ENCODE results near the gene DGKH.
"Not testable (repeated sequence)": the region's sequence is repeated elsewhere in the genome, so short reads cannot be mapped to it uniquely, and the experiment has no call there.

The DGKH gene

DNA sequence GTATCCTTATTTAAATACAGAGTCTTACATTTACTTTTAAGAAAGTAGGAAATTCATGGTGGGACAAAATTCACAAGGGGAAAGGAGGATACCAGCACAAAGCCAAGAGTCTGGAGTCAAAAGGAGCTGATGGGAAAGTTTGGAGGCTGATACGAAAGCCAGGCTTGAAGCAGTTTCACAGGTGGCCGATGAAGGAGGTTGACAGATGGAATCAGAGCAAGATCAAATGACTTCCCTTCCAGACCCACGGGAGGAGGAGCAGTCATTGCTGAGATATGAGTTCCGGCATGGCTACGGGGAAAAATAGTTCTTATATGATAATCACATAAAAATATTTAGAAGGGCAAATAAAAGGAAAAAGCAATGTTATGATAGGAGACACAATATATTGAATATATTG lies 65.0 kb downstream of the DGKH start:
- Histone ChIP-seq H3K9me3 (ENCODE audit: low read length) (no peaks in the 10 kb centered on the region), H2AFZ (ENCODE audit: low read depth, low read length) (no peak overlapping the region), H3K36me3 (ENCODE audit: insufficient read depth, low read length) (no peaks in the 10 kb centered on the region), H3K4me1 (ENCODE audit: insufficient read depth, low read length) (peaks cover 5% of the 10 kb centered on the region), H3K4me3 (ENCODE audit: low read length) (no peak overlapping the region), H3K27me3 (ENCODE audit: insufficient read depth, low read length) (no peaks in the 10 kb centered on the region)

DNA sequence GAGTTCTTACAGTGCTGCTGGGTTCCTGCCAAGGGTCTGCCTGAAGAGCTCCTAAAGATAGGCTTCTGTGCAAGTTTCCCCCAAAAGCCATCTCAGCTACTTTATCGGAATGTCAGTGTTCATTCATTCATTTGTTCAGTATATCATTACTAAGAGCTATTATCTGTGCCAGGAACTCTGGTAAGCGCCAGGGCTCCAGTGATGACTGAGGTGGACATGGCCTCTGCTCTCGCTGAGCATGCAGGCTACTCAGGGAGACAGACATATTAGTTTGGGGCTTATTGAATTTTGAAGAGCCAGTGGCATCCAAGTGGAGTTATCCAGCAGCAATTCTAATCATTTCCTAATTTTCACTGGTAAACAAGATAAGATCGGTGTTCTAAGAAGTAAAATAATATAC lies 65.8 kb downstream of the DGKH start:
- no peaks in the 10 kb centered on the region for H3K9me3 ChIP-seq (ENCODE audit: low read length)
- peaks cover 9% of the 10 kb centered on the region for H3K4me1 ChIP-seq (ENCODE audit: insufficient read depth, low read length)
- no peaks in the 10 kb centered on the region for H3K36me3 ChIP-seq (ENCODE audit: insufficient read depth, low read length)
- H3K27me3 ChIP-seq (ENCODE audit: insufficient read depth, low read length) = no peaks in the 10 kb centered on the region
- H2AFZ ChIP-seq (ENCODE audit: low read depth, low read length) = no peak overlapping the region
- no peak overlapping the region for H3K4me3 ChIP-seq (ENCODE audit: low read length)

DNA sequence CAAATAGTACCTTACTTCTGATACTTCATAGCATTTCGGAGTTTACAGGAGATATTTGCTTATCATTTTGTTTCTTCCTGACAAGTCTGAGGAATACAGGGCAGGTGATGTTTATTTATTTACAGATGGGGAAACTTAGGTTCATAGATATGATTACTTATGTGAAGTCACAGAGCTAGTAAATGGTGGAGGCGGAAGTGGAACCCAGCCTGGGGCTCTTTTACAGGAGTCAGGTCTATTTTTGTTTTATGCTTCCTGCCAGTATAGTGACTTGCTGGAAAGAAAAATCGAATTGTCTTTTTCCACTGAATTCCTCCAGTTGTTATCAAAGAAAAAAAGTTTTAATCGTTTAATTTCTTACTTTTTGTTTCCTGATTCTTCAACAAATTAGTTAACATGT lies 66.5 kb downstream of the DGKH start:
- Histone ChIP-seq H3K27me3 (ENCODE audit: insufficient read depth, low read length) (no peaks in the 10 kb centered on the region), H2AFZ (ENCODE audit: low read depth, low read length) (no peak overlapping the region), H3K36me3 (ENCODE audit: insufficient read depth, low read length) (no peaks in the 10 kb centered on the region)

DNA sequence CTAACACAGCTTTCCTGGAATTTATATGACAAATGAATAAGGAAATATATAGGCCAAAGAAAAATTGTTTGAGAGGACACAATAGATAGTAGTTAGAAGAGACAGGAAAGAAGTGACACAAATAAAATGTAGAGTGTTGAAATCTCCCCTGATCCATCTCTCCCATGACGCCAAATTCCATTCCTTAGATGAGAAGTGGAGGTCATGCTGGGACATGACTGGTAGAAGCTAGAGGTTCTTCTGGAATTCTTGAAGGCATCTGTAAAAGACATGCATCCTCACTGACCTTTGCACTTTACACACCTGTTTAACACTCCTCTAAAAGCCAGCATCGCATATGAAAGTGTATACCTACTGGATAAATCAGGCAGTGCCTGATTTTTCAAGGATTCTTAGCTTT lies 67.8 kb downstream of the DGKH start:
- peaks cover 5% of the 10 kb centered on the region for H3K4me1 ChIP-seq (ENCODE audit: insufficient read depth, low read length)
- no peak overlapping the region for H3K4me3 ChIP-seq (ENCODE audit: low read length)
- no peaks in the 10 kb centered on the region for H3K27me3 ChIP-seq (ENCODE audit: insufficient read depth, low read length)
- no peaks in the 10 kb centered on the region for H3K36me3 ChIP-seq (ENCODE audit: insufficient read depth, low read length)
- H3K9me3 ChIP-seq (ENCODE audit: low read length) = no peaks in the 10 kb centered on the region
- H2AFZ ChIP-seq (ENCODE audit: low read depth, low read length) = no peak overlapping the region

More for the DNA sequence above, 66.5 kb downstream of the DGKH start:
- no peaks in the 10 kb centered on the region for H3K9me3 ChIP-seq (ENCODE audit: low read length)
- H3K4me1 ChIP-seq (ENCODE audit: insufficient read depth, low read length) = peaks cover 10% of the 10 kb centered on the region
- no peak overlapping the region for H3K4me3 ChIP-seq (ENCODE audit: low read length)

DNA sequence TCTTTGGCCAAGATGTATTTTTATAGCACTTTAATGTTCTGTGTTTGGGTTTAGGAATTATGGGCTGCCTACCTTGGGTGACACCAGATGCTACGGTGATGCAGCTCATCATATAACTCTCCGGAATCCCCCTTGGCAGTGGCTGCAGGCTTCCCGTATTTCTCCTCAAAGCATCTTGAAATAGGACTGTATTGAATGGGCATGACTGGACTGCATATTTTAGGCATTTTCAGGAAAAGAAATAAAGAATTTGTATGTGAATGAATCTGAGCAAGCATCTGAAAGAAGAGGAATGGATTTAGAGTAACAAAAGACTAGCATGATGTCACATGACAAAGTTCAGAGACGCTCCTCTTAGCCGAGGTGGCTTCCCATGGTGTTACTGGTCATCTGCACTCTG lies 70.6 kb downstream of the DGKH start:
- peaks cover 5% of the 10 kb centered on the region for H3K4me1 ChIP-seq (ENCODE audit: insufficient read depth, low read length)
- H3K9me3 ChIP-seq (ENCODE audit: low read length) = no peaks in the 10 kb centered on the region
- no peak overlapping the region for H3K4me3 ChIP-seq (ENCODE audit: low read length)
- H3K36me3 ChIP-seq (ENCODE audit: insufficient read depth, low read length) = no peaks in the 10 kb centered on the region
- no peaks in the 10 kb centered on the region for H3K27me3 ChIP-seq (ENCODE audit: insufficient read depth, low read length)
- no peak overlapping the region for H2AFZ ChIP-seq (ENCODE audit: low read depth, low read length)

DNA sequence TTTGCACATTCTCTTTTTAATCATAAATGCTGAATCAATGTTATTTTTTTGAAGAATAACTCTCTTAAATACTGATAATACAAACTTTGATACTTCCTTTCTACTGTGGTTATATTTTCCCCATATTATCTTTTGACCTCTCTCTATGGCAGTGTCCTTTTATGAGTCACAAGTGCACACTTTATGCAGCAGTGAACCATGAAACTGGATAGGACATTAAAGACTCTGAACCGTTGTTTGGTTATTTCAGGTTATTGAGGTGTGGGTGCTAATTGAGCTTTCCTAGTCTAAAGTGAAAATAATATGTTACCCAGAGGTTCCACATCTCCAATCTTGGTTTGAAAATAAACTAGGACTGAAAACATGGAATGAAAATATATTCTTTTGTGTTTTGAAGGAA lies 71.4 kb downstream of the DGKH start:
- Histone ChIP-seq H3K36me3 (ENCODE audit: insufficient read depth, low read length) (no peaks in the 10 kb centered on the region), H3K4me1 (ENCODE audit: insufficient read depth, low read length) (peaks cover 5% of the 10 kb centered on the region), H3K9me3 (ENCODE audit: low read length) (no peaks in the 10 kb centered on the region), H3K27me3 (ENCODE audit: insufficient read depth, low read length) (no peaks in the 10 kb centered on the region), H2AFZ (ENCODE audit: low read depth, low read length) (no peak overlapping the region), H3K4me3 (ENCODE audit: low read length) (no peak overlapping the region)

DNA sequence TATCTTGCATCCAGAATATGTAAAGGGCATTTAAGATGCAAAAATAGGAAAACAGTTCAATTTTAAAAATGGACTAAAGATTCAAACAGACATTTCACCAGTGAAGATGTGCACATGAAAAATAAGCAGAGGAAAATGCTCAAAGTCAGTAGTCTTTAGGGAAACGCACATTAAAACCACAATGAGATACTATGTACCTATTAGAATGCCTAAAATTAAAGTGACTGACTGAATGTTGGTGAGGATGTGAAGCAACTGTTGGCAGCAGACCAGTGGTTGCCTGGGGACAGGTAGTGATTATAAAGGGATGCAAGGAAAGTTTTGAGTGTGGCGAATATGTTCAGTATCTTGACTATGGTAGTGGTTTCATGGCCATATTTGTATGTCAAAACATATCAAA lies 75.2 kb downstream of the DGKH start:
- no peak overlapping the region for H2AFZ ChIP-seq (ENCODE audit: low read depth, low read length)
- peaks cover 5% of the 10 kb centered on the region for H3K4me1 ChIP-seq (ENCODE audit: insufficient read depth, low read length)

DNA sequence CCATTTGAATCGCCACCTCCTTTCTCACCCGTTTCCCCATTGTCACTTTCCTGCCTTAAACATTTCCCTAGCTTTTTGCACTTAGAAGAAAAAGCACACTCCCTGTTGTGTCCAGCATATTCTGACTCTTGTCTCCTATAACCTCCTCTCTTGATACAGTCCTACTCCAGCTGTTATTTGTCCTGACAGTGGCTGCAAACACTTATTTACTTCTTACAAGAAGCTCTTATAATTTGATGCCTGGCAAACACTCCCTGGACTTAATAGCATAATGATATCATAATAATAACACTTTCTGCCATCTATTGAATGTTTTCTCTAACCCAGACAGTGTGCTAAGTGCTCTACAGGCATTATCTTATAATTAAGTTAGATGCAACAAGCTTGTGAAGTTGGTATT lies 76.6 kb downstream of the DGKH start:
- Histone ChIP-seq H2AFZ (ENCODE audit: low read depth, low read length) (no peak overlapping the region), H3K4me1 (ENCODE audit: insufficient read depth, low read length) (no peaks in the 10 kb centered on the region), H3K9me3 (ENCODE audit: low read length) (peaks cover 2% of the 10 kb centered on the region), H3K36me3 (ENCODE audit: insufficient read depth, low read length) (peaks cover 3% of the 10 kb centered on the region), H3K27me3 (ENCODE audit: insufficient read depth, low read length) (no peaks in the 10 kb centered on the region), H3K4me3 (ENCODE audit: low read length) (no peak overlapping the region)

More for the DNA sequence above, 75.2 kb downstream of the DGKH start:
- Histone ChIP-seq H3K4me3 (ENCODE audit: low read length) (no peak overlapping the region), H3K27me3 (ENCODE audit: insufficient read depth, low read length) (no peaks in the 10 kb centered on the region), H3K9me3 (ENCODE audit: low read length) (peaks cover 2% of the 10 kb centered on the region), H3K36me3 (ENCODE audit: insufficient read depth, low read length) (no peaks in the 10 kb centered on the region)

DNA sequence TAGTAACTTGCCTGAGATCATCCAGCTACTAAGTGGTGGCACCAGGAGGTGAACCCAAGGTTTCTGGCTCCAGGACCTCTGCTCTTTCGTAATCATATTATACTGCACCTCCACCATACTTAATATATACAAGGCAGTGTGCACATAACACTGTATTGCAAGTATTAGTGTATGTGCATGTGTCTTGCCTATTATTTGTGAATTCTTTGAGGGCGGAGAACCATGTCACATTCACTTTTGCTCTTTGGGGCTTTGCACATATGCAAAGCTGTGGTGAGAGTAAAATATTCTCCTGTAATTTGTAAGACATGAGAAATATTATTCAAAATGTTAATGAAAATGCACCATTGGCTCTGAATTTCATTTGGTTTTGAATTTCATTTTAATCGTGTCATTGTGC lies 78.6 kb downstream of the DGKH start:
- Histone ChIP-seq H3K36me3 (ENCODE audit: insufficient read depth, low read length) (peaks cover 9% of the 10 kb centered on the region), H3K27me3 (ENCODE audit: insufficient read depth, low read length) (no peaks in the 10 kb centered on the region), H3K4me3 (ENCODE audit: low read length) (no peak overlapping the region), H2AFZ (ENCODE audit: low read depth, low read length) (no peak overlapping the region), H3K4me1 (ENCODE audit: insufficient read depth, low read length) (no peaks in the 10 kb centered on the region), H3K9me3 (ENCODE audit: low read length) (peaks cover 2% of the 10 kb centered on the region)

DNA sequence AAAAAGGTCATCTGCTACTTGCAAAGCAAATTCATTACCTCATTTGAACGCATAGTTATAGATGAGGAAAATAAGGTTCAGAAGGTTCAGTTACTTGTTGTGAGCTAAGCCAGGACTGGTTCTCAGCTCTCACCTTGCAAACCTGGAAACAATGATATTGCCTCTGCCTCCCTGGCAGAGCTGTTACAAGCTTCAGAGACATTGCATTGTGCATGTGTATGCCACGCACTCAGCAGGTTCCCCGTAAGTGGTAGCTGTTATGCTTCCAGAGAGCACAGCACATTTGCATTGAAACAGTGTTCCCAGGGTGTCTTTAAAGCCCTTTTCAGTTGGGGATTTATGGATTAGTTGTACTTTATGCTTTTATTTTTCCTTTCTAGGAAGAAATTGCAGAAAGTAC lies 80.6 kb downstream of the DGKH start:
- no peak overlapping the region for H2AFZ ChIP-seq (ENCODE audit: low read depth, low read length)
- H3K4me3 ChIP-seq (ENCODE audit: low read length) = no peak overlapping the region
- peaks cover 2% of the 10 kb centered on the region for H3K9me3 ChIP-seq (ENCODE audit: low read length)
- peaks cover 2% of the 10 kb centered on the region for H3K4me1 ChIP-seq (ENCODE audit: insufficient read depth, low read length)
- peaks cover 9% of the 10 kb centered on the region for H3K36me3 ChIP-seq (ENCODE audit: insufficient read depth, low read length)
- no peaks in the 10 kb centered on the region for H3K27me3 ChIP-seq (ENCODE audit: insufficient read depth, low read length)

DNA sequence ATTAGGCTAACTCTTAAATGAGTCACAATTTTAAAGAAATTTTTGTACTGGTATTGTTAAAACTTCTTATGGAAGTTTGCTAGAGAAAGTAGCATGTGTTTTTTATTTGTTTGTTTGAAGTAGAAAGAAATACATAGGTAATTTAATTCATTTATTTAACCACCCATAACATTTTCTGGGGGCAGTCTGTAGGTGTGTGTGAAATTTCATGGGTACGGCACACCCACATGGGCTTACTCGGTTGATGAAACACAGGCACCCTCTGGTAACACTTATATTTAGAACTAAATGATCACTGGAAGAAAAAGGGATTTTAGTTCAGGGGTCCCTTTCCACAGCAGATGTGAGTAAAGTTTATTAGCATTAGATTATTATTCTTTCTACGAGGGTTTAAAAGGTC lies 88.1 kb downstream of the DGKH start:
- H3K4me1 ChIP-seq (ENCODE audit: insufficient read depth, low read length) = peaks cover 4% of the 10 kb centered on the region
- no peak overlapping the region for H2AFZ ChIP-seq (ENCODE audit: low read depth, low read length)
- H3K27me3 ChIP-seq (ENCODE audit: insufficient read depth, low read length) = no peaks in the 10 kb centered on the region
- H3K36me3 ChIP-seq (ENCODE audit: insufficient read depth, low read length) = no peaks in the 10 kb centered on the region
- H3K4me3 ChIP-seq (ENCODE audit: low read length) = no peak overlapping the region
- H3K9me3 ChIP-seq (ENCODE audit: low read length) = no peaks in the 10 kb centered on the region

DNA sequence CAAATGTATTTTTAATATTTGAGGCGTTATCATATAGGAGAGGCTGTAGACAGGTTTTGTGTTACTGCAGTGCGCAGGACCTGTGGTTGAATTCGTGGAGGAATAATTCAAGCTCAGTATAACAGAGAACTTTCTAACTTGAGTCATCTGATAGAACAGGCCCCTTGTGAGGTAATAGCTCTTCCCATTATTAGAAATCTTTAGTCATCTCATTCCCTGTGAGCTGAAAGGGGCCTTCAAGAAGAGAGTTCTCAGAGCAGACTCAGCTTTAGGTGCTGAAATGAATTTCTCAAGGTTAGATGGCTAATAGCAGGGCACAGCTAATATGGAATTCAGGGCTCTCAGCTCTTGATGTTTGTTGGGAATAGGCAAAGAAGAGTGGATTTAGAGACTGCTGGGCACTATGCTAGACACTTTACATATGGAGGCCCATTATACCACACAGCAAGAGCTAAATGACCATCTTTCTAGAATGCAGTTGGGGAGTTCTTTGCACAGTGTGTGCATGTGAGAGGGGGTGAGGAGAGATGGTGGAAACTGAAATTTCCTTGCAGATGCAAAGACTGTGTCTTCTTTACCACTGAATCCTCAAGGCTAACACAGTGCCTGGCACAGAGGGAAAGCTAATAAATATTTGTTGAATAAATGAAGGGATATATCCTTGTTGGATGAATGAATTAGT lies 89.5 kb downstream of the DGKH start:
- no peaks in the 10 kb centered on the region for H3K36me3 ChIP-seq (ENCODE audit: insufficient read depth, low read length)
- H3K9me3 ChIP-seq (ENCODE audit: low read length) = no peaks in the 10 kb centered on the region
- H3K4me1 ChIP-seq (ENCODE audit: insufficient read depth, low read length) = peaks cover 4% of the 10 kb centered on the region
- no peak overlapping the region for H3K4me3 ChIP-seq (ENCODE audit: low read length)
- H3K27me3 ChIP-seq (ENCODE audit: insufficient read depth, low read length) = no peaks in the 10 kb centered on the region
- H2AFZ ChIP-seq (ENCODE audit: low read depth, low read length) = no peak overlapping the region

DNA sequence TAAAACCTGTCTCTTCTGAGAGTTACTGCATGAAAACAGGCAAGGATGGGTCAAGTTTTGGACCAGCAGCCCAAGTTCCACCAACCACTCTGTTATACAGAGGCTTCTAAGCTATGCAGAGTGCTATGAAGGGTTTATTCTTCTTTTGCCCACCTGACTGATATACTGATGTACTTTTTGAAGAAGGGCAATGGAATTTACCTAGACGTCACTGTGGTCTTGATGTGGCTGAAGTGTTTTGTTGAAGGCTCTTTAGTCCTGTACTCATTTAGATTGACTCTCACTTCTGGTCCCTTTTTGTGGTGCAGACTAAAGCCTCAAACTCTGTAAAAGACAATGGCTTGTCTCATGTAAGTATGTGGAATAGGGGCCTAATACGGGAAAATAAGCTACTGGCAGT lies 92.0 kb downstream of the DGKH start:
- Histone ChIP-seq H3K27me3 (ENCODE audit: insufficient read depth, low read length) (no peaks in the 10 kb centered on the region), H3K4me1 (ENCODE audit: insufficient read depth, low read length) (no peaks in the 10 kb centered on the region), H3K9me3 (ENCODE audit: low read length) (no peaks in the 10 kb centered on the region), H2AFZ (ENCODE audit: low read depth, low read length) (no peak overlapping the region), H3K4me3 (ENCODE audit: low read length) (no peak overlapping the region), H3K36me3 (ENCODE audit: insufficient read depth, low read length) (no peaks in the 10 kb centered on the region)

DNA sequence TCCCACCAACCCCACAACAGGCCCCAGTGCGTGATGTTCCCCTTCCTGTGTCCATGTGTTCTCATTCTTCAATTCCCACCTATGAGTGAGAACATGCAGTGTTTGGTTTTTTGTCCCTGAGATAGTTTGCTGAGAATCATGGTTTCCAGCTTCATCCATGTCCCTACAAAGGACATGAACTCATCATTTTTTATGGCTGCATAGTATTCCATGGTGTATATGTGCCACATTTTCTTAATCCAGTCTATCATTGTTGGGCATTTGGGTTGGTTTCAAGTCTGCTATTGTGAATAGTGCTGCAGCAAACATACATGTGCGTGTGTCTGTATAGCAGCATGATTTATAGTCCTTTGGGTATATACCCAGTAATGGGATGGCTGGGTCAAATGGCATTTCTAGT lies 92.6 kb downstream of the DGKH start:
- not testable (repeated sequence) for H3K4me1 ChIP-seq (ENCODE audit: insufficient read depth, low read length); H3K27me3 ChIP-seq (ENCODE audit: insufficient read depth, low read length); H3K9me3 ChIP-seq (ENCODE audit: low read length); H3K4me3 ChIP-seq (ENCODE audit: low read length); H3K36me3 ChIP-seq (ENCODE audit: insufficient read depth, low read length); H2AFZ ChIP-seq (ENCODE audit: low read depth, low read length)

Data from neuron (in vitro differentiated cells).